HFFc6 (cell line): ENCODE results near the gene PPP1R27. TPM values are rescaled to one million over a fixed set of nuclear protein-coding genes. Genes with fewer than 3 reads are reported as not detected.

ENCODE experiments used
- DNase-seq: peaks from one replicate; pipeline ENCODE4 v3.0.0-alpha.2; 2018
- H3K27ac Mint-ChIP-seq: 2 replicates; pipeline ENCODE4 v1.8.0; 2020; ENCODE audit warnings: mild to moderate bottlenecking, mixed read lengths
- H3K27me3 Mint-ChIP-seq: 2 replicates; pipeline ENCODE4 v1.8.0; 2021; ENCODE audit warnings: mild to moderate bottlenecking, moderate library complexity, mixed read lengths; ENCODE audit not compliant: insufficient read depth
- H3K36me3 Mint-ChIP-seq: 2 replicates; pipeline ENCODE4 v1.8.0; 2021; ENCODE audit warnings: low read depth, mixed read lengths
- H3K4me1 Mint-ChIP-seq: 2 replicates; pipeline ENCODE4 v1.8.0; 2020; ENCODE audit warnings: low read depth, mixed read lengths
- H3K4me3 Mint-ChIP-seq: 2 replicates; pipeline ENCODE4 v1.8.0; 2020; ENCODE audit warnings: mild to moderate bottlenecking, moderate library complexity, mixed read lengths
- H3K9me3 Mint-ChIP-seq: 2 replicates; pipeline ENCODE4 v1.8.0; 2020; ENCODE audit warnings: mild to moderate bottlenecking, mixed read lengths
- CTCF ChIP-seq: fragments of 200-600 bp; sonication (generic); IDR thresholded peaks from 2 replicates; pipeline ENCODE4 v1.5.0; 2021; ENCODE audit warnings: antibody characterized with exemption, mild to moderate bottlenecking
- total RNA-seq, 6 experiments: library from RNA; stranded (reverse); fragmentation: NEBNext Ultra II Directional; extraction: Animal tissue kit (Norgen Biotek cat#: 25700); gene quantifications; 2 replicates in 1 of 6; 3 replicates in 5 of 6; pipeline ENCODE4 v1.2.3, GENCODE V29; 2021

Gene PPP1R27
- total RNA-seq, 6 experiments from 2014 or later = not detected

- DNase-seq = no peak
- no peak overlapping the region for H3K4me3 Mint-ChIP-seq
- H3K36me3 Mint-ChIP-seq = peaks cover 17% of the 10 kb centered on the region
- H3K27me3 Mint-ChIP-seq = peaks cover 11% of the 10 kb centered on the region; the same call in 1 of the 2 replicates
- H3K4me1 Mint-ChIP-seq = no peaks in the 10 kb centered on the region
- H3K27ac Mint-ChIP-seq = no peak overlapping the region
- no peak for TF ChIP-seq CTCF
- H3K9me3 Mint-ChIP-seq = no peaks in the 10 kb centered on the region
Measured at GRCh38 chr17:81845881-81846742, 11.3 kb upstream of the PPP1R27 start.

GRCh38 chr17:81845361-81845760 lies 10.5 kb upstream of the PPP1R27 start:
- Mint-ChIP-seq H3K27me3 (peaks cover 9% of the 10 kb centered on the region; the same call in 1 of the 2 replicates), H3K36me3 (peaks cover 16% of the 10 kb centered on the region), H3K4me3 (no peak overlapping the region), H3K27ac (no peak overlapping the region), H3K9me3 (no peaks in the 10 kb centered on the region), H3K4me1 (no peaks in the 10 kb centered on the region)
- no peak for DNase-seq
- no peak for TF ChIP-seq CTCF

- no peak overlapping the region for H3K4me3 Mint-ChIP-seq
- no peaks in the 10 kb centered on the region for H3K9me3 Mint-ChIP-seq
- no peak for TF ChIP-seq CTCF
- H3K27me3 Mint-ChIP-seq = peaks cover 9% of the 10 kb centered on the region; the same call in 1 of the 2 replicates
- peaks cover 16% of the 10 kb centered on the region for H3K36me3 Mint-ChIP-seq
- DNase-seq = no peak
- H3K4me1 Mint-ChIP-seq = no peaks in the 10 kb centered on the region
- H3K27ac Mint-ChIP-seq = no peak overlapping the region
Measured at GRCh38 chr17:81844887-81845286, 10.0 kb upstream of the PPP1R27 start.

- H3K9me3 Mint-ChIP-seq = no peaks in the 10 kb centered on the region
- H3K36me3 Mint-ChIP-seq = peaks cover 16% of the 10 kb centered on the region
- TF ChIP-seq CTCF = no peak
- H3K4me1 Mint-ChIP-seq = no peaks in the 10 kb centered on the region
- H3K4me3 Mint-ChIP-seq = no peak overlapping the region
- no peak for DNase-seq
- peaks cover 9% of the 10 kb centered on the region; the same call in 1 of the 2 replicates for H3K27me3 Mint-ChIP-seq
- H3K27ac Mint-ChIP-seq = no peak overlapping the region
Measured at GRCh38 chr17:81844327-81844851, 9.5 kb upstream of the PPP1R27 start.

- H3K36me3 Mint-ChIP-seq = peaks cover 16% of the 10 kb centered on the region
- H3K4me1 Mint-ChIP-seq = no peaks in the 10 kb centered on the region
Measured at GRCh38 chr17:81843713-81844326, 9.0 kb upstream of the PPP1R27 start.

More at GRCh38 chr17:81843713-81844326, 9.0 kb upstream of the PPP1R27 start:
- H3K27ac Mint-ChIP-seq = no peak overlapping the region; the same call in 1 of the 2 replicates
- DNase-seq = no peak
- no peaks in the 10 kb centered on the region for H3K9me3 Mint-ChIP-seq
- no peak for TF ChIP-seq CTCF
- peaks cover 9% of the 10 kb centered on the region; the same call in 1 of the 2 replicates for H3K27me3 Mint-ChIP-seq
- H3K4me3 Mint-ChIP-seq = no peak overlapping the region
